GM06990 (cell line): ENCODE results near the gene TMEM43.

ENCODE experiments used
- DNase-seq: peaks from one replicate; pipeline ENCODE4 v3.0.0-alpha.2; 2011; ENCODE audit not compliant: insufficient read length; ENCODE audit errors: extremely low read depth
- H3K27me3 ChIP-seq: replicated peaks from 2 replicates; pipeline ENCODE4 v1.6.0; 2011; ENCODE audit warnings: low read length; ENCODE audit not compliant: control insufficient read depth, insufficient read depth
- H3K36me3 ChIP-seq: 2 replicates; pipeline ENCODE4 v1.5.1; 2011; ENCODE audit warnings: low read length; ENCODE audit not compliant: control insufficient read depth, insufficient read depth
- H3K4me3 ChIP-seq: replicated peaks from 2 replicates; pipeline ENCODE4 v1.5.1; 2011; ENCODE audit warnings: low read depth, mild to moderate bottlenecking, control low read depth, low read length
- CTCF ChIP-seq: IDR thresholded peaks from 2 replicates; pipeline ENCODE4 v1.5.1; 2011; ENCODE audit warnings: low read length, control low read depth, mild to moderate bottlenecking, inconsistent platforms; ENCODE audit not compliant: insufficient read depth, poor library complexity, severe bottlenecking

Gene TMEM43

GRCh38 chr3:14126017-14126886, 1.4 kb downstream of the TMEM43 start:
- Histone ChIP-seq H3K36me3 (peaks cover 6% of the 10 kb centered on the region), H3K27me3 (no peaks in the 10 kb centered on the region), H3K4me3 (peak overlapping the region; percentile 92)
- no peak for TF ChIP-seq CTCF
- no peak for DNase-seq

GRCh38 chr3:14126887-14127505, 2.1 kb downstream of the TMEM43 start:
- Histone ChIP-seq H3K27me3 (no peaks in the 10 kb centered on the region), H3K4me3 (no peak overlapping the region), H3K36me3 (peaks cover 10% of the 10 kb centered on the region)
- DNase-seq, result no peak
- TF ChIP-seq CTCF, result no peak

- no peak overlapping the region for H3K4me3 ChIP-seq
Measured at GRCh38 chr3:14127516-14128161, 2.8 kb downstream of the TMEM43 start.

GRCh38 chr3:14128724-14129123, 3.9 kb downstream of the TMEM43 start:
- H3K36me3 ChIP-seq, result peaks cover 21% of the 10 kb centered on the region
- H3K4me3 ChIP-seq, result no peak overlapping the region
- DNase-seq, result no peak
- no peaks in the 10 kb centered on the region for H3K27me3 ChIP-seq
- no peak for TF ChIP-seq CTCF

More at GRCh38 chr3:14127516-14128161, 2.8 kb downstream of the TMEM43 start:
- H3K27me3 ChIP-seq, result no peaks in the 10 kb centered on the region
- peaks cover 14% of the 10 kb centered on the region for H3K36me3 ChIP-seq
- no peak for DNase-seq
- no peak for TF ChIP-seq CTCF

GRCh38 chr3:14129296-14129695, 4.4 kb downstream of the TMEM43 start:
- DNase-seq, result no peak
- H3K27me3 ChIP-seq, result no peaks in the 10 kb centered on the region
- no peak for TF ChIP-seq CTCF
- H3K36me3 ChIP-seq, result peaks cover 24% of the 10 kb centered on the region
- no peak overlapping the region for H3K4me3 ChIP-seq
